ENCODE results near the gene OSTF1. TPM values are rescaled to one million over a fixed set of nuclear protein-coding genes. Genes with fewer than 3 reads are reported as not detected.

The OSTF1 gene
- total and polyA plus RNA-seq, 7 donors, result 11.0 to 105 (median 20.7) TPM

GRCh38 chr9:75054368-75055001 is 33.8 kb upstream of the OSTF1 start:
- Histone ChIP-seq H3K27me3 (no peaks in the 10 kb centered on the region), H3K4me3 (no peak overlapping the region), H3K9me3 (no peaks in the 10 kb centered on the region), H3K36me3 (no peaks in the 10 kb centered on the region), H3K27ac (no peak overlapping the region), H3K4me1 (no peaks in the 10 kb centered on the region)
- 86 to 89% methylated on average over 5 of the region's 5 CpGs for WGBS, 2 donors
- TF ChIP-seq CTCF (IDR thresholded peaks at IDR 0.05), result no peak
- TF ChIP-seq POLR2AphosphoS5 (IDR thresholded peaks at IDR 0.05), result no peak
- no peak for TF ChIP-seq EP300 (IDR thresholded peaks at IDR 0.05)
- no peak for TF ChIP-seq POLR2A (IDR thresholded peaks at IDR 0.05)
- intact Hi-C loops (cut with DNase I), result no loop called here
- no peak for DNase-seq

- H3K9me3 ChIP-seq, result no peaks in the 10 kb centered on the region
- H3K27me3 ChIP-seq, result no peaks in the 10 kb centered on the region
- no peak overlapping the region for H3K4me3 ChIP-seq
- intact Hi-C loops (cut with DNase I), result no loop called here
- no peaks in the 10 kb centered on the region for H3K36me3 ChIP-seq
- no peak for TF ChIP-seq EP300 (IDR thresholded peaks at IDR 0.05)
- no peak overlapping the region for H3K27ac ChIP-seq
- DNase-seq, result no peak
- H3K4me1 ChIP-seq, result peaks cover 0 to 12% (median 11%) of the 10 kb centered on the region in 4 donors
- 21 to 63% methylated on average over 2 of the region's 2 CpGs for WGBS, 2 donors
These were observed 27.1 kb upstream of the OSTF1 start for GRCh38 chr9:75061169-75061568.

GRCh38 chr9:75063556-75064305 is 24.6 kb upstream of the OSTF1 start:
- 36 to 81% methylated on average over 1 of the region's 1 CpG for WGBS, 2 donors
- H3K9me3 ChIP-seq, result no peaks in the 10 kb centered on the region
- no peak for TF ChIP-seq EP300 (IDR thresholded peaks at IDR 0.05)
- no peak for TF ChIP-seq CTCF (IDR thresholded peaks at IDR 0.05)
- no peak for TF ChIP-seq POLR2AphosphoS5 (IDR thresholded peaks at IDR 0.05)
- no peak for TF ChIP-seq POLR2A (IDR thresholded peaks at IDR 0.05)
- H3K27me3 ChIP-seq, result no peaks in the 10 kb centered on the region
- H3K4me1 ChIP-seq, result peaks cover 0 to 12% (median 11%) of the 10 kb centered on the region in 4 donors
- H3K4me3 ChIP-seq, result no peak overlapping the region
- H3K36me3 ChIP-seq, result no peaks in the 10 kb centered on the region
- H3K27ac ChIP-seq, result peak overlapping the region in 1 of 4 donors; percentile 5
- DNase-seq, result no peak
- intact Hi-C loops (cut with DNase I), result no loop called here

GRCh38 chr9:75064307-75065025 is 23.8 kb upstream of the OSTF1 start:
- no peak for DNase-seq
- no peak overlapping the region for H3K4me3 ChIP-seq
- intact Hi-C loops (cut with DNase I), result no loop called here
- H3K4me1 ChIP-seq, result peaks cover 0 to 12% (median 11%) of the 10 kb centered on the region in 4 donors
- WGBS, 2 donors, result 88 to 91% methylated on average over 2 of the region's 2 CpGs
- TF ChIP-seq POLR2A (IDR thresholded peaks at IDR 0.05), result no peak
- TF ChIP-seq POLR2AphosphoS5 (IDR thresholded peaks at IDR 0.05), result no peak
- TF ChIP-seq EP300 (IDR thresholded peaks at IDR 0.05), result no peak
- TF ChIP-seq CTCF (IDR thresholded peaks at IDR 0.05), result no peak
- H3K36me3 ChIP-seq, result no peaks in the 10 kb centered on the region
- no peaks in the 10 kb centered on the region for H3K27me3 ChIP-seq
- H3K27ac ChIP-seq, result peak overlapping the region in 1 of 4 donors; percentile 5
- no peaks in the 10 kb centered on the region for H3K9me3 ChIP-seq

GRCh38 chr9:75065510-75065909 is 22.8 kb upstream of the OSTF1 start:
- Histone ChIP-seq H3K27ac (no peak overlapping the region), H3K4me1 (peaks cover 0 to 12% (median 11%) of the 10 kb centered on the region in 4 donors), H3K27me3 (no peaks in the 10 kb centered on the region), H3K4me3 (no peak overlapping the region), H3K36me3 (no peaks in the 10 kb centered on the region), H3K9me3 (no peaks in the 10 kb centered on the region)
- TF ChIP-seq EP300 (IDR thresholded peaks at IDR 0.05) (no peak), POLR2A (IDR thresholded peaks at IDR 0.05) (no peak), POLR2AphosphoS5 (IDR thresholded peaks at IDR 0.05) (no peak), CTCF (IDR thresholded peaks at IDR 0.05) (no peak)
- 48 to 95% methylated on average over 2 of the region's 2 CpGs for WGBS, 2 donors
- intact Hi-C loops (cut with DNase I), result no loop called here
- no peak for DNase-seq

All from sigmoid colon (tissue), 7 donors.